ENCODE data around the gene LDAH.

Gene LDAH

DNA sequence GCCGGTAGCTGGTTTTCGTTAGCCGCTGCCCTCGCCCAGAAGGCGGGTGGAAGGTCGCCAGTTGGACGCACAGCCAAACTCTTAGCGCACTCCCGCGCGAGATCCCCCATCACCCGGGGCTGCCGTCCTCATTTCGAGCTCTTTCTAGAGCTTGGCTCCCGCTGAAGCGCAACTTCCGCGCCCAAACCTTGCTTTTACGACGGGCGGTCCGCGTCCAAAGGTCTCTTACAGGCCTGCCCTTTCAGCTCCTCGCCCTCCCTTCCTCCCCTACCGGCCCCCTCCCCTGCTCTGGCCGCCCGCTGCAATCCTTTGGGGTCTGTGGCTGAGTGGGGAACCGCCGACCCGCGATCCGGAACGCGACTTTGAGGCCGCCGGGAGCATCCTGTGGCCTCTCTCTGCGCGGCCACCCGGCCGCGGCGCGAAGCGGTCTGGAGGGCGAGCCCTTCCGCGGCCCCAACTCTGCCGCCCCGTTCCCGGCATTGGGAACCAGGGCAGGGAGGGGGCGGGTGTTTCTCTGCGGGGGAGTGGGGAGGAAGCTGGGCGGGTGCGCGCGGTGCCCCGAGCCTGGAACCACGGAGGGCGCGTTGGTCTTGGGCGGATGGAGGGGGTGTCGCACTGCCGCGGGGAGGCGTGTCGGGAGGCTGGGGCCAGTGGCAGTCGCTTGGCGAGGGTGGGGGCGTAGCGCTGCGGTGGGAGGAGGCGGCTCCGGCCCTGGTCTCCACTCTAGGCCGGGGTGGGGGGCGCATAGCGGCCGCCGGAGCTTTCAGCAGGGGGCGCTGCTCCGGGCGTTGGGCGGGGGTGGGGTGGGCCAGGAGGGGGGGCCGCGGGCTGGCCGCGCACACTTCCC is 156.4 kb downstream of the LDAH start, which contains the start of gene GDF7 (continued):
- TF ChIP-seq, protein P1, sequence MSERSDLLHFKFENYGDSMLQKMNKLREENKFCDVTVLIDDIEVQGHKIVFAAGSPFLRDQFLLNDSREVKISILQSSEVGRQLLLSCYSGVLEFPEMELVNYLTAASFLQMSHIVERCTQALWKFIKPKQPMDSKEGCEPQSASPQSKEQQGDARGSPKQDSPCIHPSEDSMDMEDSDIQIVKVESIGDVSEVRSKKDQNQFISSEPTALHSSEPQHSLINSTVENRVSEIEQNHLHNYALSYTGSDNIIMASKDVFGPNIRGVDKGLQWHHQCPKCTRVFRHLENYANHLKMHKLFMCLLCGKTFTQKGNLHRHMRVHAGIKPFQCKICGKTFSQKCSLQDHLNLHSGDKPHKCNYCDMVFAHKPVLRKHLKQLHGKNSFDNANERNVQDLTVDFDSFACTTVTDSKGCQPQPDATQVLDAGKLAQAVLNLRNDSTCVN (tag by site-specific recombination; optimal IDR thresholded peaks at IDR 0.05): peak; percentile 62
- TF ChIP-seq ZNF146 (tag by site-specific recombination; IDR thresholded peaks at IDR 0.05): no peak
- TF ChIP-seq ZNF555 (tag by site-specific recombination; conservative IDR thresholded peaks at IDR 0.05): no peak
- no peak for TF ChIP-seq PRDM1 (tag by site-specific recombination; IDR thresholded peaks at IDR 0.05)
- TF ChIP-seq ZNF623 (tag by site-specific recombination; IDR thresholded peaks at IDR 0.05): no peak
- TF ChIP-seq, protein P2, sequence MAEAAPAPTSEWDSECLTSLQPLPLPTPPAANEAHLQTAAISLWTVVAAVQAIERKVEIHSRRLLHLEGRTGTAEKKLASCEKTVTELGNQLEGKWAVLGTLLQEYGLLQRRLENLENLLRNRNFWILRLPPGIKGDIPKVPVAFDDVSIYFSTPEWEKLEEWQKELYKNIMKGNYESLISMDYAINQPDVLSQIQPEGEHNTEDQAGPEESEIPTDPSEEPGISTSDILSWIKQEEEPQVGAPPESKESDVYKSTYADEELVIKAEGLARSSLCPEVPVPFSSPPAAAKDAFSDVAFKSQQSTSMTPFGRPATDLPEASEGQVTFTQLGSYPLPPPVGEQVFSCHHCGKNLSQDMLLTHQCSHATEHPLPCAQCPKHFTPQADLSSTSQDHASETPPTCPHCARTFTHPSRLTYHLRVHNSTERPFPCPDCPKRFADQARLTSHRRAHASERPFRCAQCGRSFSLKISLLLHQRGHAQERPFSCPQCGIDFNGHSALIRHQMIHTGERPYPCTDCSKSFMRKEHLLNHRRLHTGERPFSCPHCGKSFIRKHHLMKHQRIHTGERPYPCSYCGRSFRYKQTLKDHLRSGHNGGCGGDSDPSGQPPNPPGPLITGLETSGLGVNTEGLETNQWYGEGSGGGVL (tag by site-specific recombination; IDR thresholded peaks at IDR 0.05): peak; percentile 94
- TF ChIP-seq, protein P3, sequence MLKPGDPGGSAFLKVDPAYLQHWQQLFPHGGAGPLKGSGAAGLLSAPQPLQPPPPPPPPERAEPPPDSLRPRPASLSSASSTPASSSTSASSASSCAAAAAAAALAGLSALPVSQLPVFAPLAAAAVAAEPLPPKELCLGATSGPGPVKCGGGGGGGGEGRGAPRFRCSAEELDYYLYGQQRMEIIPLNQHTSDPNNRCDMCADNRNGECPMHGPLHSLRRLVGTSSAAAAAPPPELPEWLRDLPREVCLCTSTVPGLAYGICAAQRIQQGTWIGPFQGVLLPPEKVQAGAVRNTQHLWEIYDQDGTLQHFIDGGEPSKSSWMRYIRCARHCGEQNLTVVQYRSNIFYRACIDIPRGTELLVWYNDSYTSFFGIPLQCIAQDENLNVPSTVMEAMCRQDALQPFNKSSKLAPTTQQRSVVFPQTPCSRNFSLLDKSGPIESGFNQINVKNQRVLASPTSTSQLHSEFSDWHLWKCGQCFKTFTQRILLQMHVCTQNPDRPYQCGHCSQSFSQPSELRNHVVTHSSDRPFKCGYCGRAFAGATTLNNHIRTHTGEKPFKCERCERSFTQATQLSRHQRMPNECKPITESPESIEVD (tag by site-specific recombination; IDR thresholded peaks at IDR 0.05): no peak
- no peak for TF ChIP-seq ZSCAN23 (tag by site-specific recombination; IDR thresholded peaks at IDR 0.05)
- TF ChIP-seq IKZF3 (tag by site-specific recombination; IDR thresholded peaks at IDR 0.05): no peak
- peak; percentile 59 for TF ChIP-seq KLF1 (tag by site-specific recombination; IDR thresholded peaks at IDR 0.05)
- TF ChIP-seq ZNF560 (tag by site-specific recombination; IDR thresholded peaks at IDR 0.05; ENCODE audit: borderline replicate concordance): no peak
- TF ChIP-seq ZFP37 (tag by site-specific recombination; IDR thresholded peaks at IDR 0.05): no peak
- TF ChIP-seq ZNF791 (tag by site-specific recombination; IDR thresholded peaks at IDR 0.05): no peak
- no peak for TF ChIP-seq ZNF175 (tag by site-specific recombination; IDR thresholded peaks at IDR 0.05)

DNA sequence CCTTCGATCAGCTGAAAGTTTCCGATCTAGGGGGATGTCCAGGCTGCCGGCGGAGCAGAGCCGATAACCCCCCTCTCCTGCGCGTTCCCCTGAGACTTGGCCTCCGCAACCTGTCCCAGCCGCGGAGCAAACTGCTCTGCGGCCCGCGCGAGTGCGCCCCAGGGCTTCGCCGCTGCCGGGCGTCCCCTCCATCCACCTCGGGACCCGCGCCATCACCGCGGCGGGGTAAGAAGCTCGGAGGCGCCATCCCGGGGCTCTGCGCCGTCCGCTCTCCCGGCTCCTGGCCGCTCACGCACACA is 156.9 kb downstream of the LDAH start:
- peaks cover 0 to 15% of the 10 kb centered on the region in 2 experiments; a peak in 1 of 3 replicates for H3K36me3 ChIP-seq (ENCODE audit: control insufficient read depth in 2 of 2, insufficient read depth in 1 of 2, low read length in 2 of 2)
- CTCF ChIA-PET: interaction anchor here (0.6 to 1.6 kb wide), 10 partner anchors 10 to 452 kb away, joined by 3 to 13 read pairs (median 4); partner anchors contain the start of gene HS1BP3
- no peak overlapping the region for H3K4me3 ChIP-seq (ENCODE audit: low read depth, low read length)
- POLR2A ChIA-PET: interaction anchor here (1.8 kb wide), 1 partner anchor 15 kb away, joined by 7 read pairs; the partner anchor contains the start of gene HS1BP3
- no peaks in the 10 kb centered on the region for H3K9me3 ChIP-seq (ENCODE audit: control insufficient read depth, insufficient read depth, low read depth, low read length)
- no peaks in the 10 kb centered on the region for H3K4me1 ChIP-seq (ENCODE audit: control insufficient read depth, insufficient read depth, low read length)
- H3K27ac ChIP-seq (ENCODE audit: extremely low read depth, low read depth, low read length): no peak overlapping the region
- TF ChIP-seq IKZF3 (tag by site-specific recombination; IDR thresholded peaks at IDR 0.05) (no peak), ZNF654 (tag by site-specific recombination; IDR thresholded peaks at IDR 0.05; ENCODE audit: low read depth) (no peak), HOXA7 (CRISPR knock-in tag; IDR thresholded peaks at IDR 0.05; ENCODE audit: borderline replicate concordance) (no peak), ZNF335 (tag by site-specific recombination; conservative IDR thresholded peaks at IDR 0.05) (no peak), ZNF140 (tag by site-specific recombination; IDR thresholded peaks at IDR 0.05) (no peak)
- TF ChIP-seq, protein P4, sequence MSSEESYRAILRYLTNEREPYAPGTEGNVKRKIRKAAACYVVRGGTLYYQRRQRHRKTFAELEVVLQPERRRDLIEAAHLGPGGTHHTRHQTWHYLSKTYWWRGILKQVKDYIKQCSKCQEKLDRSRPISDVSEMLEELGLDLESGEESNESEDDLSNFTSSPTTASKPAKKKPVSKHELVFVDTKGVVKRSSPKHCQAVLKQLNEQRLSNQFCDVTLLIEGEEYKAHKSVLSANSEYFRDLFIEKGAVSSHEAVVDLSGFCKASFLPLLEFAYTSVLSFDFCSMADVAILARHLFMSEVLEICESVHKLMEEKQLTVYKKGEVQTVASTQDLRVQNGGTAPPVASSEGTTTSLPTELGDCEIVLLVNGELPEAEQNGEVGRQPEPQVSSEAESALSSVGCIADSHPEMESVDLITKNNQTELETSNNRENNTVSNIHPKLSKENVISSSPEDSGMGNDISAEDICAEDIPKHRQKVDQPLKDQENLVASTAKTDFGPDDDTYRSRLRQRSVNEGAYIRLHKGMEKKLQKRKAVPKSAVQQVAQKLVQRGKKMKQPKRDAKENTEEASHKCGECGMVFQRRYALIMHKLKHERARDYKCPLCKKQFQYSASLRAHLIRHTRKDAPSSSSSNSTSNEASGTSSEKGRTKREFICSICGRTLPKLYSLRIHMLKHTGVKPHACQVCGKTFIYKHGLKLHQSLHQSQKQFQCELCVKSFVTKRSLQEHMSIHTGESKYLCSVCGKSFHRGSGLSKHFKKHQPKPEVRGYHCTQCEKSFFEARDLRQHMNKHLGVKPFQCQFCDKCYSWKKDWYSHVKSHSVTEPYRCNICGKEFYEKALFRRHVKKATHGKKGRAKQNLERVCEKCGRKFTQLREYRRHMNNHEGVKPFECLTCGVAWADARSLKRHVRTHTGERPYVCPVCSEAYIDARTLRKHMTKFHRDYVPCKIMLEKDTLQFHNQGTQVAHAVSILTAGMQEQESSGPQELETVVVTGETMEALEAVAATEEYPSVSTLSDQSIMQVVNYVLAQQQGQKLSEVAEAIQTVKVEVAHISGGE (tag by site-specific recombination; conservative IDR thresholded peaks at IDR 0.05; ENCODE audit: low read depth): no peak
